A204.1 (cell line): ENCODE results near the gene SMAD3.
"Not testable (repeated sequence)": the region's sequence is repeated elsewhere in the genome, so short reads cannot be mapped to it uniquely, and the experiment has no call there.

Experiments
- FAIRE-seq: peaks from 2 replicates; lab custom pipeline; 2012; peaks lifted over from hg19 to GRCh38; lab: Jason Lieb, UNC

SMAD3 gene

DNA sequence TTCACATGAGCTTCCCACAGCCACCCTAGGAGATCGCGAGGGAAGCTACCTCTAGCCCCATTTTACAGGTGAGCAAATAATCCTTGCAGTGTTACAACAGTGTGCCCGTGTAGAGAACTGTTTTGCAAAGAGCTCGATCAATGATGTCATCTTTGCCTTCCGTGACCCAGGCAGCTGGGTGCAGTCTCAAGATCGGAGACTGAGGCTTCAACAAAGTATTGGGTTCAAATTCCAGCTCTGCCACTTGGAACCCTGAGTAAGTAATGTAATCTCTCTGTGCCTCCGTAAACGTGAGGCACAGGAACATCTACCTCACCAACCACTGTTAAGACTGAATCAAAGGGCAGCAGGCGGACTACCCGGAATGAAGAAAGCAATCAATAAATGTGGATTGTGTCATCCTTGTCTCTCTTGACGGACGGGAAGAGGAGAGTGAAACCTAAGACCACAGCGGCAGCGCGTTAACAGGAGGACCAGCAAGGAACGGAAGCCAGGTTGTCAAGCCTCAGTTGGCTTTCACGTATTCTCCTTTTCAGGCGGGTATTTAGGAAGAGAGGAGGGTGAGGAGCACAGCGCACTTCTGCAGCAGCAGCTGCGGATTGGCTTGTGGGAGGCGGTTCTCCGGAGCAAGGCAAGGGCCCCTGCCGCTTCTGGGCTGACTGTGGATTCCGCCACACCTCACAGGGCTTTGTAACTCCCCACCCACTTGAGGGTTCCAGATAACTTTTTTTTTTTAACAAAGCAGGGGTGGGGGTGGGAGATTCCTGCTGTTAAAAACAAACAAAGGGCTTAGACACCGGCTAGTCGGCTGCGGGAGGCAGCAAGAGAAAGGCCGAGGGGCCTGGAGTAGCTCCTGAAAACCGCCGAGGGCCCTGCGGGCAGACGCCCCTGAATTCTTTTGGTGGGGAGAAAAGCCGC, 1.5 kb upstream of the SMAD3 start:
- FAIRE-seq, result no peak

DNA sequence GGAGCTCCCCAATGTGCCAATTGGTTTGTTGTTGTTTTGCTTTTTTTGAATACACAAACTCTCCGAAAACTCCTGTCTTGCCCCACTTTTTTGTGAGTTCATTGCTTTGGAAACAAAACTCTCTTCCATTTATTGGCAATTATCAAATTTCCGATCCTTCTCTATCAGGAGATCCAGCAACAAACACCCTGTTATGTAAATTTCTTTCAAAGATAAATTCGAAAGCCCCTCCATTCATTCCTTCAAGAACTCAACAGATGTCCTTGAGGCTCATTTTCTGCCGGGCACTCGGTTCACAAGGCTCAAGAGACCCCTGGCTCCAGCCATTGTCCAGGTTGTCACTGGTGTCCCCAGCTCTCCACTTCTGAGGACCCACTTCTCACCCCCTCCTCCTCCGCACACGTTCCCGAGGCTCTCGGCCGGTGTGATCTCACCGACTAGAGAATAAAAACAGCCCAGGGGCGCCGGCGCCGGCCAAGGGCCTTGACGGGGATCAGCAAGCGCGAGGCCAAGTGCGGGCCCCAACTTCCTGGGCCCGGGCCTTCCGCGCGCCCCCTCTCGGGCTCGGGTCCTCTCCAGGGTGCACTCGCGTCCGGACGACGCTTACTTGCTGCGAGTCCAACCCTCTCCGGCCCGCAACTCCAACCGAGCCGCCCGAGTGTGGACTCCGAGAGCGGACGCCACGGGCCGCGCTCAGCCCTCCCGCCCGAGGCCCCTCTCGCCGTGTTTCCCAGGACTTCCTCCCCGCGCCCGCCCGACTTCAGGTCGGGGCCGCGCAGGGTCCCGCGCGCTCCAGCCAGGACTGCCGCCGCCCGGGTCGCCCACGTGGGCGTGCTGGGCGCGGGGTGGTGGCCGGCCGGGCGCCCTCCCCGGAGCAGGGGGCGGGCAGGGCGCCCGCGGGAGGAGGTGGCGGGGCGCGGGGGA, 533 bp upstream of the SMAD3 start:
- FAIRE-seq, result no peak

DNA sequence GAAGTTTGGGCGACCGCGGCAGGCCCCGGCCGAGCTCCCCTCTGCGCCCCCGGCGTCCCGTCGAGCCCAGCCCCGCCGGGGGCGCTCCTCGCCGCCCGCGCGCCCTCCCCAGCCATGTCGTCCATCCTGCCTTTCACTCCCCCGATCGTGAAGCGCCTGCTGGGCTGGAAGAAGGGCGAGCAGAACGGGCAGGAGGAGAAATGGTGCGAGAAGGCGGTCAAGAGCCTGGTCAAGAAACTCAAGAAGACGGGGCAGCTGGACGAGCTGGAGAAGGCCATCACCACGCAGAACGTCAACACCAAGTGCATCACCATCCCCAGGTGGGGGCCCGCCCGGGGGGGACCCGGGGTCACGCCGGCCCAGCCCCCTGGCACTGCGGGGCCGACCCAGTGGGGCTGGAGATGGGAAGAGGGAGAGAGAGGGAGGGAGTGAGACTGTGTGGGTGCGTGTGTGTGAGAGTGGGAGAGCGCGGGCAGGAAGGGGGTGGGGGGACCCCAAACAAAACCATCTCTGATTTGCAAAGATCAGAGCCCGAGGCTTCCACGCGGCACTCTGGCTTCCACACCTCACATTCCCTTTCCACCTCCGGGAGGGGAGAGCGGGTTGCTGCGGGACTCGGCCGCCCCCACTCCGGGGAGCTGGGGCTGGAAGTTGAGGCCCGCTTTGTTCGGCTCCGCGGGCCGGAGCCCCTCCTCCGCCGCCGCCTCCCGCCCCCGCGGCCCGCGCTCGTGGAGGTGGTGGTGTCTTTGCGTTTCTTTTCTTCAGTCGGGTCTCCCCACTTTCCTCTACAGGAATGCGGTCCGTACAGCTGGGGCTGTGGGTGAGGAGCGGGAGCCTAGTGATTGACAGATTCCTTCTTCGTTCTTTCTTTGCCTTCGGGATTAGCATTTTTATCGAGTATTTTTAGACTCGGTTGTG, 898 bp downstream of the SMAD3 start:
- FAIRE-seq, result no peak

DNA sequence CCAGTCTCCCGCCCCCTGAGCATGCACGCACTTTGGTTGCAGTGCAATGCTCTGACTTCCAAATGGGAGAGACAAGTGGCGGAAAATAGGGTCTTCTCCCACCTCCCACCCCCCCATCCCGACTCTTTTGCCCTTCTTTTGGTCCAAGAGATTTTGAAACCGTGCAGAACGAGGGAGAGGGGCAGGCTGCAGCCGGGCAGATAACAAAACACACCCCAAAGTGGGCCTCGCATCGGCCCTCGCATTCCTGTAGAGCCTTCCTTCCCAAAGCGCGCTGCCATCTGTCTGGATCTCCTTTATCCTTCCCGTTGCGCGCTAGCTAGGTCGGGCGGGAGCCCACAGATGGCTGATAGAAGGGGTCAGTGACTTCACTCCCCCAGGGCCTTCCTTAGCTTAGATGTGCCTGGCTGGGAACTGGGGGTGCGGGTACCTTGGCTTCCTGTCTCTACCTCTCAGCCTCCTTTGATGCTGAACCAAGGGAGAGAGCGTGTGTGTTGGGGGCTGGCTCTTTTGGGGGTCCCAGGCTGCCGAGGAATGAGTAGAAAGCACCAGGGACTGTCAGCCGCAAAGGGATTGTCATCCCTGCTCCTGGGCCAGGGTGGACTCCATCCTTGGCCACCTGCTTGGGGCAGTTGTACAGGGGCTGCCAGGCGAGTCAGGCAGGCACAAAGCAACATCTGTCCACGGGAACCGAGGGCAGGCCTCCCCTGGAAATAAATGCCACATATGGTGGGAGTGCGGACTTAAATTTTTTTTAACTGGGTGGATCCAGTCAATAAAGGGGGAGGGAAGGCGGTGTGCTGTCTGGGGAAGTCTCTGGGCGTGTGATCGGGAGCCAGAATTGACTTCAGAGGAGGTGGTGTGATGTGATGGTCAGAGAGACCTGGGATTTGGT, 1.8 kb downstream of the SMAD3 start:
- FAIRE-seq, result no peak

DNA sequence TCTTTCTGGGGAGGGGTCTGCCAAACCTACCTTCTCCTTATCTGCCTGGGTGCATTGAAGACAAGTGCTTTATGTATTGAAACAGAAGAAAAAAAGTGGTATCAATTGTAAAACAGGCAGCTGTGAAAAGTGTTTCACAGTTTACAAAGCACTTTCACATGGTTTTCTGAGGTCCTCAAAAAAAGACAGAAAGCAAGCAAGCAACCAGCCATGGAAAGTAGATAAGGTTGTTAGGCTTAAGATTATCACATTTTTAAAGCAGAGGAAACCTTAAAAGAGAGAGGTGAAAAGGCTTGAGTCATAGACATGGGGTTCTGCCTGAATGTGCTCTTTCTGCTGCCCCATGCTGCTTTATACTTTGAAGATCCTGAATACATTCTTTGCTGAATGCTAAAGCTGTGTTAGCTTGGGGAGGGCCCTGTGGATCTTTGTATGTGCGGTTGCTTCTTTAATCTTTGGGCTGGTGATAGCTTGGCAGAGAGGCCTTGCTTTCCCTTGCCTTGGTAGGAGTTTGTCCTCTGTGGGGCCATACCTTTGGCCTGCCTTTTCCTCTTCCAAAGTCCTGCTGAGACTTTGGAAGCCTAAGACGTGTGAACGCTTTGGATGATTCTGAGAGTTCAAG, 2.6 kb downstream of the SMAD3 start:
- FAIRE-seq, result no peak

DNA sequence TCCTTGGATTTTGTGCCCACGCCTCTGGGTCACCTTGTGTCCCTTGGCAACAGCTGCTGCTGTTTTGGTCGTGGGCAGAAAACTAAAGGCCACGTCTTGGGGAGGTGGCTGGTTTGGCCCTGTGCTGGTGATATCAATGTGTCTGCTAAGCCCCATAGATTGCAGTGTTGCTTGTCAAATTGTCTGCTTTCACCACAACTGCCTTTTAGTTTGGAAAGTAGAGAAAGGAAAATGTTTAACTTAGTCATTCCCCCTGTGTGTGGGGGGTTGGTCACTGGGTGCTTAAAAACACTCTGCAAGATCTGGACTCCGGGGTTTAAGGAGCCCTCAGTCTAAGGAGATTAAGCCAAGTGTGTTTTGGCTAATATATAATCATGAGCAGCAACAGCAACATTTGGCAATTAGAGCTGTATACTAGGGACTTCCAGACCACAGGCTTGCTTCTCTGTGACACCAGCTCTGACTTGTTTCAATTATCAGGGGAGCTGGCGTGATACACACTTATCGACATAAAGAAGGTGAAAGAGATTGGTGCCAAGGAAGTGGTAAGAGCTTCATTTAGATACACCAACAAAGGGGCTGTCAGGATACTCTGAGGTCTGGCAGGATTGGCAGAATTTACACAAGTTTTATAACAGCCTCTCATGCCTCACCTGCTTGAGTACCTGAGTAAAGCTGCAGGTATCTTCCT, 3.5 kb downstream of the SMAD3 start:
- FAIRE-seq, result no peak

DNA sequence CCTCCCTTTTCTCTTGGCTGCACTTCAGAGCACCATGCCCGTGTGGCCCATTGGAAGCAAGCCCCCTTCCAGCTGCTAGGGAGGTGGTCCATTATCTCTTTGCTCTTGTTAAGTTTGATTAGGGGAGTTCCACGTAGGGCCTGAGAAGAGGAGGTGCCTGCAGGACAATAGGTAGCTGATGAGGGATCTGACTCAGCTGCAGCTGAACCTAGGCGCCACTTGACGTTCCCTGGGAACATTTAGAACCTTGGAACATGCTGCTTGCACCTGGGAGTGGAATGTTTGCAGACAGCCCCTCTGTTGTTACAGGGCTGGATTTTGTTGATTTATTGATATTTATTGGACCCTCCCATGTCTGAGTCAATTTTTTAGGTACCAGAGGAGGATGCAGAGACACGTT, 4.7 kb downstream of the SMAD3 start:
- FAIRE-seq, result no peak

DNA sequence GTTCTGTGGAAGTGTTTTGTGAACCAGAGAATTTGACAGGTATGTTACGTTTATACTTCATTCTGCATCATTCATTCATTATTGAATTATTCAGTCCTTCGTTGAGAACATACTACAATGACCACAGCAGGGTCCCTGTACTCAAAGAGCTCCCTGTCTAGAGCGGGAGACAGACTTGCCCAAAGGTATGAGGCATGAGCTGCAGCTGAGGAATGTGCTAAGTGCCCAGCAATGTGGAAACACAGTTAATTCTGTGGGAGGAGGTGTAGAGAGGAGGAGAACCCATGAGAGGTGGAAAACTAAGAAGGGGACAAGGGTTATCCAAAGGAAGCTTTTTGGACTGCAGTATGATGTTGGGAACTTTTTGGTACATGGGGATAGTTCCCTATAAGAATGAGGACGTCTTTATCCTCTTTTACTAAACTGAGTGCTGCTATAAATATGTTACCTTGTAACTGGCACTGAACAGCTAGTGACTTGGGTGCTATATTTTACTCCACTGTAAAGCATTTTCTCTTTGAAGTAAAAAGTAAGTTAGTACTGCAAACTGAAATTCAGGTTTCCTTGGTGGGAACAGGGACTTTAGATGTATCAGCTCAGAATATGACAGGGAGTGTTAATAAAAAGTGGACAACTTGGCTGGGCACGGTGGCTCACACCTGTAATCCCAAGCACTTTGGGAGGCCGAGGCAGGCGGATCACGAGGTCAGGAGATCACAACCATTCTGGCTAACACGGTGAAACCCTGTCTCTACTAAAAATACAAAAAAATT, 5.7 kb downstream of the SMAD3 start:
- FAIRE-seq, result no peak

DNA sequence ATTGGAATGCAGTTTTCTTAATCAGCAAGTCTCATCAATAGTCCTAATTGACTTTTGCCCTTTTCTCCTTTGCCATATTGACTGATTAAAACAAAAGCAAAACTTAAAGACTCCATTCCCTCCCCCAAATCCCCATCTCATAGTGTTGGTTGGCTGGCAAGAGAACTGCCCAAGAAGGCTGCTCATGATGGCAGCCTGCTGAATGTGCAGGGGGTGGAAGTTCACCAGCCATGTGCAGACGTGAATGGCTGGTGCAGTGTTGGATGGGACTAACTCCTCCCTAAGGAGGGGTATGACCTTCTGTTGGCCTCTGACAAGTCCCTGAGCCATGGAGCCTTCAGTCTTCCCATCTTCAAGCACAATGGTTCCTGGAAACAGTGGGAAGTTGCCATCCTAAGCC, 7.0 kb downstream of the SMAD3 start:
- no peak for FAIRE-seq

DNA sequence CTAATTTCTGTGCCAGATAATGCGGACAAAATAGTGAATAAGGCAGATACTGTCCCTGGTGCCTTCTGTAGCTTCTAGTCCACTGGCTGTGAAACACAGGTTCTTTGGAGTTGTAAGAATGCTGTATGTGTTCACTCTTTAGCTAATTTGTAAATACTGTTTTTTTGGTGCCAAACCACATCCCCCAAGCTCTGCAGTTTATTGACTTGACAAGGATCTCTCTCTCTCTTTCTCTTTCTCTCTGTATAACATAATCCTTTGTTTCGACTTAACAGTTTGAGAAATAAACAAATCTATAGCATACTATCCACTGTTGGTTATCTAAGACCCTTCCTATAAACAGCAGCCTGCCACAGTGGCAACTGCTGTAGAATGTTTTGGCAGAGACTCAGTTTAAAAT, 7.6 kb downstream of the SMAD3 start:
- FAIRE-seq, result no peak

DNA sequence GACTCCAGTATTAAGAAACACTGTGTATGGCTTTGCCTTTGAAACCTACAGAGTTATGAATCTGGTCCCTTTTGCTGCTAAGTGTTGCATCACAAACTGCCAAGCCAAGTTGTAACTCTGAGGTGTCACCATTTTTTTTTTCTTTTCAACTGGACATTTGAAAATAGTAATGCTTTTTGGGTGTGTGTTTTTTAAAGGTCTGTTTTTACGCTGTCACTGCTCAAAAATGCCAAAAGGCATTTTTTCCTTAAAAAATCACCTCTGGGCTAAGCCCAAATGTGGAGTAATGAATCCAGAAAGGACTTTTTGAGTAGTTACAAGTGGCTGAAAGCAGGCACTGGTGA, 9.5 kb downstream of the SMAD3 start:
- no peak for FAIRE-seq

DNA sequence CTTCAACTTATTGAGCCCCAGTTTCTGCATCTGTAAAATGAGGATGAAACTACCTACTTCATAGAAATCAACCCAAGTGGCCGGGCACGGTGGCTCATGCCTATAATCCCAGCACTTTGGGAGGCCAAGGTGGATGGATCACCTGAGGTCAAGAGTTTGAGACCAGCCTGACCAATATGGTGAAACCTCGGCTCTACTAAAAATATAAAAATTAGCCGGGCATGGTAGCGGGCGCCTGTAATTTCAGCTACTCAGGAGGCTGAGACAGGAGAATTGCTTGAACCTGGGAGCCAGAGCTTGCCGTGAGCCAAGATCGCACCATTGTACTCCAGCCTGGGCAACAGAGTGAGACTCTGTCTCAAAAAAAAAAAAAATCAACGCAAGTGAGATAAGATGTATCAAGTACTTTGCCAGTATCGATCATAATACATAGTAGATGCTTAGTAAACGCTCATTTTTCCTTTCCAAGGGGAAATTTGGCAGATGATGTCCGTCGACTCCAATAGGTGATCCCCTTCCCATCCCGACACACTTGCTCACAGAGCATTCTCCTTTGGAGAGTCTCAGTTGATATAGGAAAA, 10.2 kb downstream of the SMAD3 start:
- FAIRE-seq, result not testable (repeated sequence)

DNA sequence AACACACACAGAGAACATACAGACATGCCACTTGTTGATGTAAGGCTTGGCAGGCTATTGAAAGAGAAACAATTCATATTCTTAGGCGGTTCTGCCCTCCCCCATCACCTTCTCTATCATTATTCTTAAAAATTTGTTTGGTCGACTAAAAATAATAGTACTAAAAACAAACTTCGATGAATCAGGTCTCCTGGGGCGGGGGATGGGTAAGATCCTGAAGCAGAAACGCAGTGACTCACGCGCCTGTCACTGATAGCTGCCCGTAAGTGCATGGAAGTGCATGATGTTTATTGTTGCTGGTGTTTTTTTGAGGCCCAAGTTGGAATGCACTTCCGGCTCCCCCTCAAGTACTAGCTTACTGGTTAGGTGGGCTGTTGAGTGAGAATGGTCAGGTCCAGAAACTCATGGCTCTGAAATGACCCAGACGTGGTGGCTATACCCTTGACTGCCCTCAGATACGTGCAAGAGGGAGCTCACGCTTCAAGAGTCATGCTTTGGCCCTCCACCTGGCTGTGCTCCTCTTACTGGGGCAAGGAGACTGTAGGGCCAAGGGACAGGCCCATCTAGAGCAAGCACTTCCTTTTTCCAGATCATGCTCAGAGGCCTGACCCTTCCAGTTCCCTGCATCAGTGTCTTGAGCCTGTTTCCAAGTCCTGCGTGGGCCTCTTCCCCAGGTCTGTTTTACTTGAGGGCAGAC, 10.9 kb downstream of the SMAD3 start:
- FAIRE-seq, result no peak

DNA sequence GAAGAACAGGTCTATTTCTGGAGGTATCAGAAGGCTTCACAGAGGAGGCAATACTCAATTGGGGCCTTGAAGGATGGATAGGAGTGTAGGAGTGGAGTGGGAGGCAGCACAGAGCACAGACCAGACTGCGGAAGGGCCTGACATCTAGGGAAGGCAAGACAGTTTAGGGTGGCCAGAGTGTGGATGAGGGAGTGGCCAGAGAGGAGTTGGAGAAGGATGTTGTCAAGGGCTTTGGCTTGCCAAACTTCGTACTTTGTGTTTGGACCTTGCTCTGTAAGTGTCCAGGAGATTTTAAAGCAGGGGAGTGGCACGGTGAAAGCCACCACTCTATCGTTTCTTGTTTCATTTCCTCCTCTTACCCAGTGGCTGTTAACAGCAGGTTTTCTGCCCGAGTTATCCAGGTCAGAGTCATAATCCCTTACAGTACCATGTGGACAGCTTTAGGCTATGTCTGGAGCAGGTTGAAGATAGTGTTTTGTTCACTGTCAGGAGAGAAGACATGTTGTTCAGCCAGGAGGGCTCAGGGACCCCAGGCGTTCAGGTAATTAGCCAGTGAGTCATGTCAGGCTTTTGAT, 12.3 kb downstream of the SMAD3 start:
- no peak for FAIRE-seq

DNA sequence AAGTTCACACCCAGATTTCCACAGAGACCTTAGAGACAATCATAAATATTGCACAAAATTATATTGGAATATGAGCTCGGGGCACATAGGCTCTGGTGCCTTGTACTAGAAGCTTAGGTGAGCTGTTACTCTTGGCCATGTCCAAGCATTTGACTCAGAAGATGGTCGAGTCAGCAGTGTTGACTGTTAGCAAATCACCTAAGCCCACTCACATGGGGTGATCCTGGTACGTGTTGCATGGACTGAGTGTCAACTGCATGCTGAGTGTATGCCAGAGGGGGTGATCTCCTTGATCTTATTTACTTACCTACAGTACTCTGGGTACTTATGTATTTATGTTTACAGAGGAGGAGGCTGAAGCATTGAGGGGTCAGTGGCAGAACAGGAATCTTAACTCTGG, 14.0 kb downstream of the SMAD3 start:
- FAIRE-seq, result no peak

DNA sequence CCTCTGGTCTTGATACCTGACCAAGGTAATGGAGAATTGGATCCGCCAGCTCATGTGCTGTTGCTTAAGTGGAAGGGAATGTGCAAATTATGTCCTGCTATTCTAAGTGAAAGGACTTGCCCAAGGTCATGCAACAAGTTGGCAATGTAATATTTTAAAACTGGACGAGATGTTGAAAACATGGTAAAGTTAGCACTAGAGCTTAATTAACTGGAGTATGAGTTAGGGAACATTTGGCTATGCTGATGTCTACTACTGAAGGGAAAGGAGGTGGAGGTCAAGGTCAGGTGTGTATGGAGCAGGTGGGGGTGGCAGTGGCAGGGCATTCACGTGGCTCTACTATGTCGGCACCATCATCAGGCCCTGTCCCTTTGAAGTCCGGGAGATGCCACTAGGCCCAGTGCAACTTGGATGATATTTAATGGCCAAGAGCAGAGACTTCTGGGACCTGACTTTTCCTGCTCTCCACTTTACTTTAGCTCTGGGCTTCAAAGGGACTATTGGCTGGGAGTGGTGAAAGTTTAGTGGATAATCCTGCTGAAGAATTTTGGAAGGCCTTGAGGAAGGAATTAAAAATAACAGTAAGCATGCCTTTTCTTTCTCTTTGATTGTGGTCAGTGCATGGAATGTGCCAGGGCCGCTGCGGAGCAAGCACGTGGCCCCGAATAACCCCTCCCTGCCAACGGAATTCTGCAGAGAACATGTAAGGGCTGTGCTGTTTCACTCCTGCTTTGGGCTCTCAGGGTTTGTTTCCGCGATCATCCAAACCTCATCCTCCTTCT, 14.9 kb downstream of the SMAD3 start:
- FAIRE-seq, result no peak

DNA sequence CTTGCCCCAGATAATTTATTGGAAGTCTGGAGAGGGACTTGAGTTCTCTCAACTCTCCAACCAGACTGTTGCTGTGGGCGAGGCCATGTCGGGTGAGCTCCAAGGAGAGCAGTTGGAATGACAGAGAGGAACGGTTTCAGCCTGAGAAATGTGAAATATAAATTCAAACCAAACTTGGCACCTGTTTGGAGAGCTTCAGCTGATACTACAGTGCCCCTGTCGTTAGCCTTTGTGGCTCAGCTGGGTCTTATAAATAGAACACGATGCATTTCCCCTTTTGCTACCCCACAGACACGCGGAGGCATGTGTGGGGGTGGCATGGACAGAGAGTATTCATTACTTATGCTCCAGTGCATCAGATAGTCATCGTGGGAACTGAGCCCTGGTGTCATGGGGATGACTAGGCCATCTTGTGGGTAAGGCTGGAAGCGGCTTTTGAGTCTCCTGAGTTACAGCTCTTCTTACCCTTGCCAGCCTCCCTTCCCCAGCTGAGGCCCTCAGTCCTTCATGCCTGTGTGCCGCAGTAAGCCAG, 15.6 kb downstream of the SMAD3 start:
- no peak for FAIRE-seq
